HG02973 (cell line): ENCODE data around the gene MEF2C.

Experiments
- ATAC-seq: cut with Tn5 transposase; IDR thresholded peaks from one replicate; pipeline ENCODE4 v1.9.1; 2021; ENCODE audit warnings: moderate library complexity; ENCODE audit not compliant: unreplicated experiment

The MEF2C gene

DNA sequence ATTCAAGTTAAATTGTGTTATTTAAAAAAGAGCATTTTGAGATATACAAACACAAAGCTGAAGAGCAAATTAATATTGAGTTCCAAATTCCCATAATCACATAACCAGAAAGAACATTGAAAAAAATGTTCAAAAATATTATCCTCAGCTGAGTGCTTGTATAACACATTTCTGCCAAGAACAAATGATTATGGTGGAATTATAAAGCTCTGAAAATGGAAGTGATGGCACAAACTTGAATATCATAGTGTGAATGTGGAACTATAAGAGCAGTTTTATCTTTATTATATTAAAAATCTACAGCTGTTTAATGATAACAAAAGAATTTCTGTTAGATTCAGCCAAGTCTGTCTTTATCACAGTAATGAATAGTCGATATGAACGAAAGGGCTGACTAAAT lies 117.8 kb downstream of the MEF2C start:
- no peak for ATAC-seq

DNA sequence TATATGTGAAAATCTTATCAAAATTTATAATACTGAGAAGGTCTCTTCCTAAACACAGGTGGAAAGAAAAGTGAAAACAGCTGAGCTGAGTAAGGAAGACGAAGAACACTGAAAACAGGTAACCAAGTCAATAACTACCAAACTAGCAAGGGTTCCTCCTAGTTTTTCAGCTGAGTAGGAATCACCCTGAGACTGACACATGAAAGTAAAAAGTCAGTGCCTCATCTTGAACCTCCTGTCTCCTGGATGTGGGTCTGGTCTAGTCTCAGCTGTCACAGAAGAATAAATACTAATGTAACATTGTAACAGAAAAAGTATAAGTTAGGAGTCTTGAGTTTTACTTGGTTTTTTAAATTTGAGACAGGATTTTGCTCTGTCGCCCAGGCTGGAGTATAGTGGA lies 121.0 kb downstream of the MEF2C start:
- peak; percentile 40 for ATAC-seq

DNA sequence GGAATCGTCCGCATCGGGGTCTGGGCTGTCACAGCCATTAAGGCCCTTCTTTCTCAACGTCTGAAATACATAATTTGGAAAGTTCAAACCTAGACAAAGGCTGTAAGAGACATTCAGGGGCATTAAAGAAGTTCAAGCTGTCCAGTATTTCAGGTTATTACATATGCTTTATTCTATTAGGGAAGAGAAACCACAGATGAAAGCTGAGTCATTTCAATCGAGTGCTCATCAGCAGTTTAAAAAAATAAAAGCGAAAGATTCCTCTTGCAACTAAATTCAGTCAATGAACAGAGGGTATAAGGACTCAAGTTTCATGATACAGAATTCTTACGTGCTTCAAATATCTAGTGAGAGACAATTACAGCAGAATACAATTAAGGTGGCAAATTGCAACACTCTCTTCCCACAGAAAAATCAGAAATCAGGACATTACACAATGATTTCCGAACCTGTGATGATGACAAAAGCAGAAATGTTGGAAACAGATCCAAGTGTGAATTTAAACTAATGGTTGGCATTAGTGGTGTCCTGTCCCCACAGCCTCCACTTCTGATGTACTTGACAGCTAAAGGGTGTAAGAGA lies 121.6 kb downstream of the MEF2C start:
- ATAC-seq, result peak; percentile 68

DNA sequence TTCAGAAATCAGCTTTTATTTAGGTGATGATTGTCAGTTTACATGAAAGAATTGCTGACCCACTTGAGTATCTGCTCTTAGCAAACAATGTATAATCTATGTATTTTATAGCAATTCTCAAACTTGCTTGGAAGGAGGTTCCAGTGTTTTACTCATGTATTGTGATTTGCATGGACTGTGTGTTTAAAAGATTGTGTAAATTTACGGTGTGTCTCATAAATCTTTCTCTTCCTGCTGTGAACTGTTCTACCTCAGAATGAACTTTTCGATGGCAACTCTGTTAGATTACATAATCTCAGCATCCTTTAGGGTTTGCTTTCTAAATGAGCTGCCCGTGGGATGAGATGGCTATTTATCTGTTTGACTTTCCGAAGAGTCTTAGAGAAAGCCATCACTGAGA lies 122.5 kb downstream of the MEF2C start:
- no peak for ATAC-seq

DNA sequence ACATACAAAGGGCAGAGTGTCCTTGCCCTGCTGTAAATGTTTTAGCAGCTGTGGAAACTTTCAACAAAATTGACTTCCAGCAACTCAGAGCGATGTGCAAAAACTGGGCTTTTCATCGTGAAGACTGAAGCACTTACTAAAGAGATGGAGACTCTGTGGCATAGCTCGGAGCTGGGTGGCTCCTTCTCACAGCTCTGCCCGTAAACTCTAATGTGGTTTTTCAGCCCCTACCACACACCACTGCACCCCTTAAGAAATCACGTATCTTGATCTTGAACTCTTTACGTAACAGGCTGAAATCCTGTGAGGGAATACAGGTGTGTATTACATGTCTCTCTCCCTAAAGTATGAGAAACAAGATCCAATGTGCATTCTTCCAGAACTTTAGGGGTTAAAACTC lies 124.4 kb downstream of the MEF2C start:
- ATAC-seq, result no peak

DNA sequence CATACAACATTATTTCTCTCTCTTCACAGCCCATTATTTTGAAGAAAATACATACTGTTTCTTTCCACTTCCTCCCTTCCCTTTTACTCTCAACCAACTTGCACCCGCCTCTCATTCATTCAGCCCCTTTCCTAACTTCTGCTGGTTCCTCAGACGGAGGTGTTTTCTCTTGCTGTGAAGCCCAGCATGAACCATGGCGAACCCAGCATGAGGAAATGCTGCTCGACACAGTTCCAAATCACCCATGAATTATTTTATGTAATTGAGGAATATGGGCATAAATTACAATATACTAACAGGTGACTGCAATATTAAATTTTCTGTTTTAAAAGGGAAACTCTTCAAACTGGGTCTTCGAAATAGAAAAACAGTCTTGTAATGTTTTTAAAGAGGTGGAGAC lies 124.8 kb downstream of the MEF2C start:
- no peak for ATAC-seq

DNA sequence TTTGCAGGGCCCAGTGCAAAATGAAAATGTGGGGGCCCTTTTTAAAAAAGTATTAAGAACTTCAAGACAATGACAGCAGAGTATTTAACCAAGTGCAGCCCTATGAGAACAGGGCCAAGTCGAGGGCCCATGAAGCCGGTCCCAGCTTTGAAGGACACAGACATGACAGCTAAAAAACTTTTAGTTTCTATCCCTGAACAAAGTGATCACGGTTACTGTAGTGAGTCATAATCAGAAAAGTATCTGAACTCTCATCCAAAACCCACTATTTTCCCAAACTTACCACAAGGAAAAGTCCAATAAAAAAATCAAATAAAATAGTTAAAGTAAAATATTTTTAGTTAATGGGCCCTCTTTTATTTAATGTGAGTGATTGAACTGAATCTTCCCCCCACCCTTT lies 126.0 kb downstream of the MEF2C start:
- no peak for ATAC-seq

DNA sequence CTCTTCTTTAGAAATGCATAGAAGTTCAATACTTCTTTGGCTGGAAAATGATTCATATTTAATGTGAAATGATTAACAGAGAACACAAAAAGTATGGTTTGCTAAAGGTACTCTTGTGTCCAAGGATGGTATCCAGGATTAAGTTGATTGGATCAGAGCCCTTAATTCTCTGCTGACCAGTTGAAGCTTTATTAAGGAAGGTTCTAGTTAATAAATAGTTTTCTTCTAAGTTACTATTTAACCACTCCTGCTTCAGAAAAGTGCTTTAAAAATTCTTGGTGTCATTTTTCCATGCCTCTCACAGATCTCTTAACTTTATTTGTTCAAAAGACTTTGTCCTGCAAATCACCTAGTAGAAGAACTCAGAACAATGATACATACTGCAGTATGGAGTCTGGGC lies 134.3 kb downstream of the MEF2C start:
- no peak for ATAC-seq

DNA sequence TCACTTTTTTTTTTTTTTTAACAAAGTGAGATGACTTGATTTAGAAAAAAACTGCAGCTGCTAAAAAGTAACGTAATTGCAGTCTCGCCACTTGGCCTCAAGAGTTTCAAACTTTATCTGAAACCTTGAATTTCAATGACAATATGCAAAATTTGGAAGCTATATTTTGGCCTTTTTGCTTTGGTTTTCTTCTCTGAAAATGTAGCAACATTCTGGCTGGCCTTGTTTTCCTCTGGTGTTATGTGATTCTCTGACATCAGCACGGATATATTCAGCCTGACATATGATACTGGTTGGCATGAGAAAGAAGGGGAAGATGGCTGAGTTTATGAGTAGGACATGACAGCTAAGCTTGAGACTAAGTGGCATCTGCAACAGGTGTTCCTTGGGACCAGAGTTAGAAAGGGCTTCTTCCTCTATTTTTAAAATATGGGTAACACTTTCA lies 136.5 kb downstream of the MEF2C start:
- peak; percentile 82 for ATAC-seq

DNA sequence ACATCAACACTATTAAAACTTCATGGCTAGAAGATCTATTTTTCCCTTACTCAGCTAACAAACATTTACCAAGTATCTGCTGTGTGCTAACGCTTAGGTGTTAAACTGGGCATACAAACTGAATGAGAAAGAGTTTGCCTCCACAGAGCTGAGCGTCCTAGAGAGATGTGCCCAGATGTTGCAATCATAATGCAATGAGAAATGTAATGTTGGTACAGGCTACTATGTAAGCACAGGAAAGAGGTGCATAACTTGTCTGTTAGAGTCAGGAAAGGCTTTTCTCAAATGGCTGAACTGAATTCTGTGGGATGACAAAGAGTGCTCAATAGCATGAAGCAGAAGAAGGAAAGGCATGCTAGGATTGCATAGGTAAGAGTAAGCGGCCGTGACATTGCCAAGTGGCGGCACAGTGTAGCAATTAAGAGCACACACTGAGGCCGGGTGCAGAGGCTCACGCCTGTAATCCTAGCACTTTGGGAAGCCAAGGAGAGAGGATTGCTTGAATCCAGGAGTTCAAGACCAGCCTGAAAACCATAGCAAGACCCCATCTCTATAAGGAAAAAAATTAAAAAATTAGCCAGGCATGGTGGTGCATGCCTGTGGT lies 137.8 kb downstream of the MEF2C start:
- ATAC-seq, result no peak

DNA sequence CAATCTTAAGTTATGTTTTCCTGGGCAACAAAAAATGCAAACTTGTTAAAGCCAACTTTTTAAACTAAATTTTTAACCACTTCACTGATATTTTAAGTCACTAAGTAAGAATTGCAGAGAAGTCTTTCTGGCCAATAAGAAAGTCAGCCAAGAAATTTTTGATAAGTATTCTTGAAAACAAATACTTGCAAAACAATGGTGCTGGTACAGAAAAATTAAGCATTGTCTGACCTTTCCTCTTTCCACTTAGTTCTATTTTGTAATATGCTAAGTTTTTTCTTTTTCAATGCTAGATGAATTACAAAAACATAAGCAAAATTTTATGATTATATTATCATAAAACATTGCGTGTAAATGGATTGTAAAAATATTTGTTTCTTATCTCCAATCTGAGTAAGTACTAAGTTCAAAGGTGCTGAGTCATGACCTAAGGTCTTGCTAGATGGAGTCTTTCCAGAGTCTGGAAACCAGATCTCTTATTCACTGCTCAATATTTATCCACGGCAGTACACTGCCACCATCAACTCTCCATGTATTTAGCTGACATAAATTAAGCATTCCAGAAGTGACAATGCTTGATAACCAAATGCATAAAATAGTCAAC lies 139.7 kb downstream of the MEF2C start:
- no peak for ATAC-seq

DNA sequence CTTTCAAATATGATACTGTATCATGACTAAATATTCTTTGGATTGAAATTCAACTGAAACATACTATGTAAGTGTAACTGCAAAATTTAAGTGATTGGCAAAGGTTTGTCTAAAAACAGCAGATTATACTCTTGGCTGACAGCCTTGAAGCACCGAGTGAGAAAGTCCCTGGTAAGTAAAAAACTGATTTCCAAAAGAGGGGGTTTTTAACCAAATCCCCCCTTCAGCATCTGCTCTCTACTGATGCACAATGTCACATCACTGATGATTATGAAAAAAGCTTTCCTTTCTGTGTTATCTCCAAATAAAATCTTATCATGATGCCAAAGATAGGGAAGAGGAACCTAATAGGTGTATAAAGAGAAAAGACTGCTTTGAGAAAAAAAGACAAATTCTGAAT lies 141.0 kb downstream of the MEF2C start:
- ATAC-seq, result no peak

DNA sequence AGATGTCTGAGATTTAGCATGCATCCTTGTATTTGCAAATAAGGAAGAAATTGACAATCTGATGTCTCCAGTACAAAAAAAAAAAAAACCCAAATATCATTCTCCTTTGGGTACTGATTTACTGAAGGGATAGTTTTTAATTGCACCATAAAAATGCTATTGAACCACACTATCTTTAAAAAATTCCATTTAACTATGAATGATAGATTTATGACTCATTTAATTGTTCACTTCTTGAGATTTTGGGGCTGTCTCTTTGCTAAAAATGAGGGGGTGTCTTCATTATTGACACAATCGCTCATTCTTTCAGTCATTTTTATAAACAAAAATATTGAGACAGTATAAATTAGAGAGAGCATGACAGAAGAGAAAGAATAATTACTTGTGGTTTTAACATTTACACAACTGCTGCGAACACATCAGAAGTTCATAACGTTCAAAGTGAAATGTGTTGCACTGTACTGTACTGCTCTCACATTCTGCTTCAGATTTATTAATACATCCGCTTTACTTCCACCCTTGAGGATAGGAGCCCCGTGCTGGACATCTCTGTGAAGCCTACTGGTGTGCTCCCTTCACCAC lies 142.3 kb downstream of the MEF2C start:
- ATAC-seq, result no peak

DNA sequence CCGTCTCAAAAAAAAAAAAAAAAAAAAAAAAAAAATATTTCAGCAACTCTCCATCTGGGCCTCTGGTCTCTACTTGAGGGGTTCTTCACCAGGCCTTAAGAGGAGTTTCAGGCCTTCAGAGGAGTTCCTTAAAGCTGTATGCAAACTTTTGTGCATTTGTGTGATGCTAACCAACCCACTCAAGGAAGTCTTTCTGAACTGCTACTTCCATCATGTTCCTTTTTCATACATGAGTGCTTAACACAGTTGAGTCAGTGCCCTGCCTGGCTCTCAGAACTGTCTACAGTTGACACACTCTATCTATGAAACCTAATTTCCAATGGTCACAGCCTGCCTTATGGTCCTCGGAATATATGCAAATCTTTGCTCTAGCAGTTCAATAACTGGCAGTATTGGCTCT lies 146.5 kb downstream of the MEF2C start:
- no peak for ATAC-seq

DNA sequence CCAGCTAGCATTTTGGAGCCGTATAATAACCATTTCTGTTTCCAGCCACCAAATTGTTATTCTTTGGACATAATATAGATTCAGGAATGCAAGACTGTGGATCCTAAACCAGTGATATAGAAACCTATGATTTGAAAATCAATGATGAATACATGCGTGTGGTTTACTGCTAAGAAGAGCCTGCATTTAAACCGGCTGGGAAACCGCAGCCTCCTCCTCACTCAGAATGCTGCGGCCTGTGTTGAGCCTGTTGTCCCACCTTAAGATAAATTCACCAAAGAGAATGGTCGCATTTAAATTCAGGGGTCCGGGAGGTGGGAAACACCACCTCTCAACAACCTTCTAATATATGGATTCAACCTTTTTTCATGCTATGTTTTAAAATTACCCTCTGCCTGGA lies 148.0 kb downstream of the MEF2C start:
- no peak for ATAC-seq

DNA sequence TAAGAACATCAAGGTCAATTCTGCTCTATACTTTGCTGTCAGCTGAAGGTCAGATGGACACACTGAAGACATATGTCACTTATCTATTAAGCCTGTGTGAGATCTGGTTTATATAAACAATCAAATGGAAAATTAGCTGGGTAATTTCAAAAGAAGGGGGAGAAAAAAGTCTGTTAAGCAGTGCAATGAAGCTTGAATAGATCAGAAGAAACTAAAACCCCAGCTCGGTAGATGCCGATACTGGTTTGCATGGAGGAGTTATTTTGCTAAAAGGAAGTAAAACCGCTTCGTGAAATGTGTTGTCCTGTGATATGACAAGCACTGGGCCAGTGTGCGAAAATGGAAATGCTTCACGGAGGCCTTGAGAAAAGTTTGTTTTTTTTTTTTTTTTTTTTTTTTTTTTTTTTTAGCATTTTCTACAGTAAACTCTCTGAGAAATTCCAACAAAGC lies 148.8 kb downstream of the MEF2C start:
- ATAC-seq, result peak; percentile 56

DNA sequence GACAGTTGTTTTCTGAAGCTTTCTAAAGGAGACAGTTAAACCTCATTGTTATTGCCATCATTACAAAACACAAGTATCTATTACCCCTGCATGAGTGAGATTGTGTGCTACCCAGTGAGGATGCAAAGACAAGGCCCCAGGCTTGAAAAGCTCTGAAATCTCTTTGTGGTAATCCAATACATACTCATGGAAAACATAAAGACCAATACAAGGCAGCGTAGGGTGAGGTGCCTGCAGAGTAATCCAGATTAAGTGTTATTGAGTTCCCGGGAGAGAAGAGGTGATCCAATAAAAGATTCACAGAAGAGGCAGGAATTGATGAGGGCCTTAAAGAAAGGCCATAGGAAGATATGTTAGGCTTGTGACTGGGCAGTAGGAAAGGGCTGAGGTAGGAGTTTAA lies 150.1 kb downstream of the MEF2C start:
- ATAC-seq, result peak; percentile 3

DNA sequence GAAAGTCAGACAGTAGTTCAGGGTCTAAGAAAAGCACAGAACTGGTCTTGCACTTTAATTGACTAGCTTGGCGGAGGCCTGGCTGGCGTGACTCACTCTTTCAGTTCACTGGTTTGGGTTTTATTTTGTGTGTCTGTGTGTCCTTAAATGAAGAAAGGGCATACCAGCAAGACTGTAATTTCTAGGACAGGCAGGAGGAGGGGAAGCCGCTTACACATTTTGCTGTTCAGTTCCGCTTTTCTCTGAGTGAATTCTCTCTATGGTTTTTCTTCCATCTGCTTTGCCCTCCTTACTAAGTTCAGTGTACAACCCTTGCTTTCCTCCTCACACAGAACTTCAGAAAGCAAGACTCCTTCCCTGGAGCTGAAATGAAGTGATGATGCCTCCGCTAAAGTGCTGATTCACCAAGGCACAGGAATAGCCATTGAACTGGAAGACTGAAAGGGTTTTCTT lies 150.8 kb downstream of the MEF2C start:
- peak; percentile 48 for ATAC-seq

DNA sequence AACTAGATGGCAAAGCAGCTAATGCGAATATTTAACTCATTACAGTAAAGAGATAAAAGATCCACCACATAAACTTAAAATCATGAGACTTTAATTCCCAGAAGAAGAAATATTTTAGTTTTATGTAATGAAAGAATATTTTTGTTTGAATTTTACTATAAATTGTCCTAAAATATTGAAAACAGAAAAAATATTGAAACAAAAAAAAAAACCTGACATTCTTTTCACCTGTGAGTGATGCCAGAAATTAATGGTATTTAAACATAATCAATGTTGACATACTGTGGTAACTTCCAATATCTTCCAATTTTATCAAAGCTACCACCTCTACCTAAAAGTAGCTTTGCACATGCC lies 153.2 kb downstream of the MEF2C start:
- no peak for ATAC-seq

DNA sequence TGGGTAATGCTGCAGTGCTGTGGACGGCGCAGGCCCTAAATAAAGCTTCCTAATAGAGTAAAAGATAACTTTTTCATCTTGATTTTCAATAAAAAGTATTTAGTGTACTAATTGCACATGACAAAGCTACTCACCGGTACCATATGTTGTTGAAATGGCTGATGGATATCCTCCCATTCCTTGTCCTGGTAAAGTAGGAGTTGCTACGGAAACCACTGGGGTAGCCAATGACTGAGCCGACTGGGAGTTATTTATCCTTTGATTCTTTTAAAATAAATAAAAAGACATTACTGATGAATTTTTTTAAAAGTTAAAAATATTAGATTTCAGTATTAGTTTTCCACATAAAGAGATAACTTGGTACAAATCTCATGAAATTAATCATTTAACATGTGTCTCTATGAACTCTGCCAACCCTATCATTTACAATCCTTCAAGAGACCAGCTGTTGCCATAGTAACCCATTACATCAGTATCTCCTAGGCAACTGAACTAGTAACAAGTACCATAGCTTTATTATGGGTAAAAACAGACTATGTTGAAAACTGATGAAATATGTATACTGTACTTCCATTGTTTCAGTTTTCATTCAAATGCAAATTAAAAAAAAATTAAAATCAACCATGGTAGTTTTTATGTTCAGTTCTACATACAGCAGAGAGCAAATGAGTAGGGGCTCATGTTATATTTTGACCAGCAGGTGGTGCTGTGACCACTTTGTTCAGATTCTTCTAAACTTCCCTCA lies 153.7 kb downstream of the MEF2C start:
- ATAC-seq, result peak; percentile 41

DNA sequence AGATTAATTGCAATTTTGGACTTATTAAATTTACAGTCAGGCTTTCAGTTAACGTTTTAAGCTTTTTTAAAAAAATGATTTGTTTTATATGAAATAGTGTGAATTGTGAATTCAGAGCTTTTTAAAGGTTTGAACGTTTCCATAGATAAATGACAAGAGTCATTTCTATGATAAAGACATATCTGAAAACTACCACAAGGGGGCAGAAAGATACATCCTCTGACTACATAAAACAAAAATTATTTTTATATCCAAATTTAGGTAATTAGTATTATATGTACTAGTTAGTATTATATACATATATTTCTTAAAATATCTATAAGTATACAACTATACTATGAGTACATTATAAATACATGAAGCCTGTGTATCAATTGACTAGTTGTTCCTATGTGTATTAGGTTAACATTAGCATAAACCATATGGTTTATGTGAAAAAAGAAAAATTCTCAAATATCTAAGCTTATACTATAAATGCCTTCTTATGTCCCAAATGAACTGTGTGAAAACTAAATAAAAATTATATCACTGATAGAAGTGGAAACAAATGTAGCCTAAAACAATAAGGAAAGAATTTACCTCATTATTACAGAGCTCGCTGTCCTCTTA lies 155.2 kb downstream of the MEF2C start:
- ATAC-seq, result no peak
